GM12801 (cell line): ENCODE data around the gene ESX1.

Source experiments
- CTCF ChIP-seq: IDR thresholded peaks from one replicate; pipeline ENCODE4 v1.5.1; 2011; ENCODE audit warnings: control low read depth; ENCODE audit not compliant: insufficient read length; ENCODE audit errors: extremely low read depth

ESX1 gene

GRCh38 chrX:104254442-104255115, at the start of gene ESX1:
ESX1 (minus strand) TSS chrX:104254933; CDS start chrX:104254849, 84 bp downstream.
- TF ChIP-seq CTCF, result no peak

- no peak for TF ChIP-seq CTCF
These were observed 40.9 kb upstream of the ESX1 start for GRCh38 chrX:104295636-104296035.

DNA sequence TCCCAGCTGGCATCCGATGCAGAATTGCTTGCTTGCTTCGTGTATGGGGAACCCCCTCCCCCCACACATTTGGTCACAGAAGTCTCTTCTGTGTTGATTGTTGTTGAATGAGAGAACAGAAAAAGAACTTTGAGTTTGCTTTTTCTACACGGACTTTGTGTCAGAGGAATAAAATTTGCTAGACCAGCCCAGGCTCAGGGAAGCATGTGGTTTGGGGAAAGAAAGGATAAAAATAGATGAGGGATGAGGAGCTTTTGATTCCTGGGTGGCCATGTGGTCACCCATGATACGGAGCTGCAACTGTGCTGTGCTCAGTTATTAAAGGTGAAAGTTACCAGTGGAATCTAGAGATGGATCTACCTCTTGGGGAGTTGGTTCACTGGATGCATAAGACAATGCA, 34.2 kb upstream of the ESX1 start:
- TF ChIP-seq CTCF, result no peak

- TF ChIP-seq CTCF, result no peak
These were observed 33.5 kb upstream of the ESX1 start for GRCh38 chrX:104288269-104288668.

DNA sequence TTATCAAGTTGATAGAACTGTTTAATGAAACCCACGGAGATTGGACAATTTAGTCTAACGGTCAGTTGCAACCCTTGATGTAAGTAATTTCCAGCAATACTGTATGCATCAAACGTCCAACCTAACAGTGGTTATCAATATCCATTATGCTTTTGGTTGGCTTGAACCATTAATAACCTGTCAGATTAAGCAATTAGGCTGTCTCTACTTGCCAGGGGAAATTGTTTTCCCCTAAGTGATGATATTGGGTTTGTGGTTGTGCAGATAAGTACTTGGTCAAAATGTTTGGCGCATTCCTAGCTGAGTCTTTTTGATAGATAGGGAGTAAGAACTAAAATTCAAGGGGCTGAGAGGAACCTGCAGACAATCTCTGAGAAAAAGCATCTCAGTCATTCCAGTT, 30.5 kb upstream of the ESX1 start:
- TF ChIP-seq CTCF, result no peak

DNA sequence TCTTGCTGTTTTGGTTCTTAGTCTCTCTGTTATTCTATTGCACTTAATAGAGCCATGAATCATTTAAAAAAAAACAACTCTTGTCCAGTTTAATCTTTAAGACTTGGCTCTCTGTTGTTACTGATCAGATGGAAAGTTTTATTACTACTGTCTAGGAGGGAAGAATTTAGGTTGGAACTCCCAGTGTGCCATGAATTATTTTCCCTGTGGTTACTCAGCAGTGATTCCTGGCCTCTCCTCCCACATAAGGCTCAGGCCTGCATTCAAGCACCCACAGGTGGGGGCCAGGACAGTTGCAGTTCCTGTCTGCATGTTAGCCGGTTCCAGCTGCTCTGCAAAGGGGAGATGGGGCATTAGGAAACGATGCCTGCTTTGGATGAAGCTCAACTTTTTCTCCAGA, 29.8 kb upstream of the ESX1 start:
- TF ChIP-seq CTCF, result no peak

GRCh38 chrX:104282166-104282725, 27.5 kb upstream of the ESX1 start:
- no peak for TF ChIP-seq CTCF

DNA sequence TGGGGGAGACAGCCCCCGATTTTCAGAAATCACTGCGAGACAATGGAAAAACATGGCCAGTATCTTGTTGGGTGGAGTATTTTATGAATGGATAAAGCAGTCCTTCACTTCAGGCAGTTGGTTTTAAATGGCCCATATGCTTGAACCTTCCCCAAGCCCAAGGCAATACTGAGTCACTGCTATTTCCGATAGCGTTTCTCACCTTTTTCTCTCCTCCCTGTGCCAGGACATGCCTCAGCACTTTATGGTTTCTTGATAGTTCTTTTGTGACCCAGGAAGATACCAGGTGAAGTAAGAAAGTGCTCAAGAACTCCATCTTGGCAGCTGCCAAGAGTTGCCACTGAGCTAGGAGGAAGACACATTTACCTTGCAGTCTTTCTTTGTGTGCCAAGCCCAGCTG, 26.8 kb upstream of the ESX1 start:
- no peak for TF ChIP-seq CTCF
